GM21529 (cell line): Measurements from ENCODE around the gene CDT1.

Experiments used
- ATAC-seq: cut with Tn5 transposase; IDR thresholded peaks from one replicate; pipeline ENCODE4 v1.9.1; 2021; ENCODE audit not compliant: unreplicated experiment

CDT1 gene

GRCh38 chr16:88854306-88855111 is 50.9 kb downstream of the CDT1 start:
- ATAC-seq: no peak

GRCh38 chr16:88855176-88855575 is 51.6 kb downstream of the CDT1 start:
- no peak for ATAC-seq

DNA sequence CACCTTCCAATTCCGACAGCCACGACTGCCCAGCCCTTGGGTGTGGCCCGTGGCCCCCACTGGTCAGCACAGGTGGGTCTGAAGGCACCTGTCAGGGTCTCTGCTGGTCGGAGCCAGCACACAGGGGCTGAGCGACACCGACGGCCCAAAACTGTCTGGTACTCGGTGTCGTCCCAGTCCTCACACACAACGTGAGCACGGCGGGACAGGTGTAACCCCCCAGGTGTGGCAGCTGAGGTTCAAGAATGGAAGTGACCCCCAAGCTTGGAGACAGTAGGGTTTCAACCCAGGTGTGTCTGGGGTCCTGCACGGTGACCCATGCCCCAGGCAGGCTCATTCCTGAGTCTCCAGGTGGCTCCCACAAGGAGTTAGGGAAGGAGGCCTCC is 52.1 kb downstream of the CDT1 start:
- ATAC-seq: no peak

DNA sequence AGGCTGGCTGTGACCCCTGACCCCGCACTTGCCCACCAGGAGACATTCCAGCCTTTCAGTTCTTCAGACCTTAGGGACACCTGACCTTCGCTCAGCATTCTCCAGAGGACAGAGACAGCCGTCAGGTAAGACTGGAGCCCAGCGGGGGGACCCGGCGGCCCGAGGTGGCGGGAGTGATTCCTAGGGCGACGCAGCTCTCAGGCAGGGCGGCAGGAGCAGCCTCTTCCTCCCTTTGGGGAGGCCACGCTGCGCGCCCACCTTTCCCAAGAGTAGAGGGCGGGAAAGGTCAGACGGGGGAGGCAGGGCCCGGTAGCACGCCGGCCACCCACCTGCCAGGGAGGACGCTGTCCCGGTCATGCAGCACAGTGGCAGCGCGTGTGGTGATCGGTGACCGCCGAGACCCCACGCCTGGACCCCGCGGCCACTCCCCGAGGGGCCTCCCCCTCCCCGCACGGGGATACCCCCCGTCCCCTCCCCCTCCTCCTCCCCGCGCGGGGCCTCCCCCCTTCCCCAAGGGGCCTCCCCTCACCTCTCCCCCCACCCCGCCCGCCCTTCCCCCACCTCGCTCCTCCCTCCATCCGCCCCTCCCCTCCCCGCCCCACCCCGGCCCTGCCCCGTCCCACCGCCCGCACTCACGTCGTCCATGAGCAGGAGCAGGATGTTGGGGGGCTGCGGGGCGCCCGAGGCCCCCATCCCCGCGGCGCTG is 52.7 kb downstream of the CDT1 start:
- ATAC-seq: no peak

- ATAC-seq: peak; percentile 73
Measured at GRCh38 chr16:88856828-88857727, 53.5 kb downstream of the CDT1 start, which contains the start of the genes GALNS and TRAPPC2L. TSS of gene GALNS (minus strand) at chr16:88856947. CDS start at chr16:88856877, 70 bp downstream. TSS of gene TRAPPC2L (plus strand) at chr16:88857127. CDS start at chr16:88857151, 24 bp downstream.

DNA sequence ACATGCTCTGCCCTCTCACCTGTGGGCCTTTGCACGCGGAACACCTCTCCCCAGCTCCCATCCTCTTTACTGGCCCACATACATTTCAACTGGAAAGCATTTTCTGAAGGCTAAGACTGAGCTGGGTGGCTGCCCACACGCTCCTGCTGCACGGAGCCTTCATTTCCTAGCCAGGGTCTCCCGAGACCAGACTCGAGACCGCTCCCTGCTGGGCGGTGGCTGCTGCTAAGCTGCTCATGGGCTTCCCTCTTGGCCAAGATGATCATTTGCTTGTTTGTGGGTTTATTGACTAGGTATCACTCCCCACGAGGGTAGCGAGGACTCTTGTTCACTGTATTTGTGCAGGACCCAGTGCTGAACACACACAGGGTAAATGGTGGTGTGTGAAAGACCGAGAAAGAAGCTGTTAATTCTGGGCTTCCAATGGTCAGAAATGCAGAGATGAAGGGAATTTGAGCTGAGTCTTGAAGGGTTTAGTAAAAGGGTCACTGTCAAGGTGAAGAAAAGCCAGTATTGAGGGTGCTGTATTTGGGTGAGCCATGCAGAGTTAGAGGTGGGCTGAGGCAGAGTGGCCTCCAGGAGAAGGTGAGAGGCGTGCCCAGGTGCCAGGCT is 54.2 kb downstream of the CDT1 start:
- peak; percentile 40 for ATAC-seq
